Left colon (tissue), 2 donors: ENCODE results near the gene CCNF. TPM values are rescaled to one million over a fixed set of nuclear protein-coding genes. Genes with fewer than 3 reads are reported as not detected.
"Not testable (repeated sequence)": the region's sequence is repeated elsewhere in the genome, so short reads cannot be mapped to it uniquely, and the experiment has no call there.

Source experiments
- ATAC-seq: fragments of 200-7000 bp; cut with Tn5 transposase; one replicate; pipeline ENCODE4 v1.9.1; 2020; ENCODE audit warnings: mild to moderate bottlenecking, moderate library complexity
- DNase-seq, 2 donors: peaks; one replicate each; pipeline ENCODE4 v3.0.0-alpha.2; 2020
- intact Hi-C, 2 donors: fragments of 100-400 bp; cut with DNase I in 1 of 2; cut with micrococcal nuclease in 1 of 2; formaldehyde crosslinking; loops; one replicate each; pipeline versions ENCODE4 v1.11.2 to v1.14.0; 2022; cut with DNase I, micrococcal nuclease
- total RNA-seq, 2 donors: library from RNA; stranded (reverse); fragmentation: NEBNext Ultra II Directional; extraction: Animal tissue kit (Norgen Biotek cat#: 25700); gene quantifications; one replicate each; pipeline ENCODE4 v1.2.1, GENCODE V29; 2021
- donor health status: DM: no; HTN: no; CAD: no.
- donor health status: DM: yes; HTN: yes; CAD: no.

CCNF gene
- total RNA-seq, 2 donors from 2014 or later, result 3.0 to 7.3 TPM

DNA sequence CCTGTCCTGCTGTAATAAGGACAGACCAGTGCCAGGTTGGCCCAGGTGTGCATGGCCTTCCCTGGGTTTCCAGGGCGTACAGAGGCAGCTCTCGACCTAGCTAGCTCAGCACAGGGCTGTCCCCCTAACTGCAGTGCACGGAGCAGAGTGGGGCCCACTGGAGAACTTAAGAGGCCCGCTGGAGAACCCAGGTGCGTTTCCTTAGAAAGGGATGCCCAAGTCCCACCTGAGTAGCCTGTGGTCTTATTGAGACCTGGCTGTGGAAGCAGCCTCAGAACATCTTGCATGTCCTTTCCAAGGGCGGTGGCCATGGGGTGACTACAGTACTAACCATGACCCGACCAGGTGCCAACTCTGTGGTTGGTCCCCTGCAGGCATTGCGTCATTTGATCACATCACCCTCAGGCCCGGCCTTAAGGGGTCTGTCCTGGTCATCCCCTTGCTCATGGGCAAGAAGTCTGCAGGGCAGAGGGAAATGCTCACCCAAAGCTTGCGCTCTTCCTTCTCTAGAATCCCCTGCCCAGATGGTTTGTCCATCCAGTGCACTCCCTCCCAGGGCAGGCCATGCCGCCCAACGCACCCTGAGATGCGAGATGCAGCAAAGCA lies 3.3 kb upstream of the CCNF start:
- intact Hi-C loops, result loop anchor here in 1 of 2 donors (10.0 kb wide), 1 partner anchor 79 kb away; no protein-coding TSS in a partner anchor
- no peak for DNase-seq
- no peak for ATAC-seq

DNA sequence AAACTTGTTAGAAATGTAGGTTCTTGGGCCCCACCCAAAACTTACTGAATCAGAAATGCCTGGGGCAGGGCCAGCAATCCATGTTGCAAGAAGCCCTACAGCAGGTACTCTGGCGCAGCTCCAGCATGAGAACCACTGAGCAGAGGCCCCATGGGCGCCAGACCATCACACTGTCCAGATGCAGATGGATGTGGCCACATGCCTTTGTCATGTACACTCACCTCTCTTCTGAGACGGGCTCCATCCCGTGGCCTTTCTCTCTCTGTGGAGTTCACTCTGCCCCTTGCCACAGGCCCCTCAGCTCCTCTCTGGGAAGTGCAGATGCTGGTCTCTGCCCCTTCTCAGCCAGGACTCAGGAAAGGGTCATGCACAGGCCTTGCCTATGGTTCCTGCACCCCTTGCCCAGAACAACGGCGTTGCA lies 2.3 kb upstream of the CCNF start:
- ATAC-seq (no peak), DNase-seq (no peak)
- intact Hi-C loops, result loop anchor here in 1 of 2 donors (10.0 kb wide), 1 partner anchor 78 kb away; no protein-coding TSS in a partner anchor

DNA sequence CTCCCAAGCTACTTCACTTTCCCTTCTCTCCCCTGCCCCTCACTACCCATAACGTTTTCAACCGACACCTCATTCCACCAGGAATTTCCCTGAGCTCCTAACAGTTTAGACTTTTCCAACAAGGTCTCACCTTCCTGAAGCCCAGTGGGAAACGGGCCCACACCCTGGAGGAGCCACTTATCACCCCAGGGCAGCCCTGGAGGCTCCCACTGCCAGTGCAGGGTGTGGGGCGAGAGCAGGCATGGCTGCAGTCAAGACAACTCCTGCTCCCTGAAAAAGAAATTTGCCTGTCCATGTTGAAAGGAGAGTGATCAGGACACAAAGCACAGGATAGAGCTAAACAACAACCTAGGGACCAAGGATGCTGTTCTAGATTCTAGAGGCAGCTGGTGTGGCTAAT lies 1.7 kb upstream of the CCNF start:
- intact Hi-C loops, result loop anchor here in 1 of 2 donors (10.0 kb wide), 1 partner anchor 77 kb away; no protein-coding TSS in a partner anchor
- no peak for ATAC-seq
- no peak for DNase-seq

DNA sequence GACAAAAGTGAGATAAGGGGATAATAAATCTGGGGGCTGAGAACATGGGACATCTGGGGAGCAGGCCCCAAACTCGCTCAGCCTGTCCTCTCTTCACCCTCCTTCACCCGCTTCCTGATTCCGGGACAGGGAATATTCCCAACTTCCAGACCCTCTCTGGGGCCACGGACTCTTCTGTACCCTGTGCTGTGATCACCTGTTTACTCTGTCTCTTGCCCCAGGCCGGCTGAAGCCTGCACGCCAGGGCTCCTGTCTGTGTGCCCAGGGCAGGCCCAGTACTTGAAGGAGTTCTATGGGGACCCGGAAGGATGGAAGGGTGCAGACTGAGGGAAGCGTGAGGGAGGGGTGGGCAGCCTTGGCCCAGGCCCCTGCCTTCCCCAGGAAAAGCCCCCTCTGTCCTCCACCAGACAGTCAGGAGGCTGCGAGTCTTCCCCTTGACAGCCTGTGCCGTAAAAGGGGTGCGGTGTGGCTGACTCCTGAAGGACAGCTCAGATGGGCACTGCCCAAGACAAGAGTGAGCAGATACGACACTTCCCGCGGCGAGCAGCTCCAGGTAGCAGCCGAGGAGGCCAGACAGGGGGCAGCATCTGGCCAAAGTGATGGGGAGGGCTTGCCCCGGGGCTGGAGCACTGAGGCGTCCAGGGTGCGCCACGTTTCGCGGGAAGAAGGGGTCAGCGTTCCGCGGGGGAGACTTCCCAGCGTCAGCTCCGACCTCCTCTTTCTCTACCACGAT lies 1.0 kb upstream of the CCNF start:
- intact Hi-C loops, result loop anchor here in 1 of 2 donors (10.0 kb wide), 1 partner anchor 77 kb away; no protein-coding TSS in a partner anchor
- peak; percentile 61 for ATAC-seq

DNA sequence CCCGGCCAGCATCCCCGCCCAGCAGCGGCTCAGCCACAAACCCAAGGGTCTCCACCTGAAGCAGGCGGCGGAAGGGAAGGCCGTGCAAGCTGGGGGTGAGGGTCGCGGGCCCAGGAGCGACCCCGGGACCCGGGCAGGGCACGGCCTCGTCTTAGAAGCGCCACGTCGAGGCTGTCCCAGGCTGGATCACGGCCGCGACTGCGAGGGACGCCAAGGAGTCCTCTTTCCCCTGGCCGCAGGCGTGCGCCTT lies 538 bp upstream of the CCNF start:
- ATAC-seq (peak; percentile 53), DNase-seq (no peak)
- intact Hi-C loops, result loop anchor here in 1 of 2 donors (10.0 kb wide), 1 partner anchor 76 kb away; no protein-coding TSS in a partner anchor

More for the DNA sequence above, 1.0 kb upstream of the CCNF start:
- DNase-seq, result peak; percentile 60 to 62

DNA sequence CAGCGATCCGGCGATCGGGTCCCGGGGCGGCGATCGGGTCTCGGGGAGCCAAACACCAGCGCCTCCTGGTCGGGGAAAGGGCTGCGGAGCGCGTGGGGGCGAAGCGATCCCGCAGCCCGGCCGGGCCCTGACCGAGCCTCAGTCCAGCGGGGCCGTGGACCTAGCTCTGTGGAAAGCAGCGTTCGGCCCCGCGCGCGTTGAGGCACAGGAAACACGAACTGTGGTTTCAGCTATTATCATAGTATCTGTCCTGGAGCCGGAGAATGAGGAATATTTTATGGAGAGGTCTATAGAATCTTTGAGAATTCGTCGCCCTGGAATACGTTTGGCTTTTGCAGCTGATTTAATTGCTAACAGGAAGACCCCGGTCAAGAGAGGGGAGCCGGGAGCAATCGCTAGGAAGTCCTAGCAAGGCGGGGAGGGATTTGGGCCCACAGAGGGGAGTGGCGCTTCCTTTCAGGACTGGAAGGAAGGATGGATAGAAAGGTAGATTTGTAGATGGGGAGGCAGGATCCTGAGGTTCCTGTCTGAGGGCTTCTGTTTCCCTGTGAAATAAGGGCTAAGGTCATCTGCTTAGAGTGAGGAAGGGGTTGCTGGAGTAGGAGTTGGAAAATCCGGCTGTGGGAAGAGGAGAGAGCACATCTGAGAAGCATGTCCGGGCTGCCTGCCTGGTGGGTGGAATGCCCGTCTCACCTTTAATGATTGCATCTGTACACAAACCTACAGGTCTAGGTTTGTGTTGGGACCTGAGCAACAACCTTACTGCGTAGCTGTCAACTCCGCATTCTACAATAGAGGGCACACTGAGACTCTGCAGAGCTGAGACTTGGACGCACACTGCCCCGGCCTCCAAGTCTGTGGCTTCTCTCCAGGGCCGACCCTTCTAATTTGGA lies 770 bp downstream of the CCNF start:
- DNase-seq, result peak in 1 of 2 donors; percentile 38
- ATAC-seq, result peak; percentile 11
- intact Hi-C loops, result loop anchor here in 1 of 2 donors (10.0 kb wide), 1 partner anchor 75 kb away; no protein-coding TSS in a partner anchor

DNA sequence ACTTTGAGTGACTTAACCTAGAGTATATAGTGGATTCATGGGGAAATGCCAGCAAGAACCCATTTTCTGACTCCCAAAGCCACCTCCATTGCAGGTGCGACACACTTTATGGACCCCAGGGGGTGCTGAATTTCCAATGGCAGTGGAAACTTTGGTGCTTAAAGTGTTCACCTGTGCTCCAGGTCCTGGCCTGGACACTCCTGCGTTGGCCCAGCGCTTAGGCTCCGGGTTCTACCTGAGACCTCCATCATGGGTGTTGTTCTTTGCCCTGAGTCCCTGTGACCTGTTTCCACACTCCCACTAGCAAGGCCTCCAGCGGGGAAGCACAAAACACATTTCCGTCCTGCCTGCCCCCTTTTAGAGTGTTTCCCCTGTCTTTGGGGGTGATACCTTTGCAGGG lies 3.0 kb downstream of the CCNF start:
- DNase-seq (no peak), ATAC-seq (no peak)
- intact Hi-C loops, result no loop called here

DNA sequence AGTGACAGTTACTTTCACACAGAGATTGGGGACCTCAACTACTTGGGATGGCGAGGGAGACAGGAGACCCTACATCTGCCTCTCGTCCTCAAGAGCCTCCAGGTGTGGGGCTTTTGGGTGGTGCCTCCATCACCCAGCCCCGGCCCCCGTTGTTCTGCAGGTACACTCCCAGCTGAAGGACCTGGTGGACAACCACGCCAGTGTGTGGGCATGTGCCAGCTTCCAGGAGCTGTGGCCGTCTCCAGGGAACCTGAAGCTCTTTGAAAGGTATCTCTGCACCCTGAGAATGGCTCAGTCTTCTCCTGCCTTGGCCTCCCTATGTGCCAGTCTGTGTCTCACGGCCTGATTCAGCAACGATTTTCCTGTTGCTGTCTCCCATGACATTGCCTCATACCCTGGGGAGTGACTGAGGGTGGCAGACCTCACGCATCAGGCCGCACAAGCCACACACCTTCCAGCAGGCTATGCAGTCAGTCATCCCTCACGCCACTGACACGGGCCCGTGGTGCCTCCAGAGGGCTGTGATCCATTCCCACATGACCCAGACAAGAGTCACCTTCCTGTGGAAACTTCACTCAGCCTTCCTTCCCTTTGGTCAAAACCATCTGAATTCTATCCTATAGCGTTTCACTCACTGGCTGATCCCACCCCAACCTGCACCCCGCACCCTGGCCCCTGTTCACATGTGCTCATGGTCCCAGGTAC lies 3.7 kb downstream of the CCNF start:
- ATAC-seq, result no peak
- intact Hi-C loops, result no loop called here
- DNase-seq, result no peak

DNA sequence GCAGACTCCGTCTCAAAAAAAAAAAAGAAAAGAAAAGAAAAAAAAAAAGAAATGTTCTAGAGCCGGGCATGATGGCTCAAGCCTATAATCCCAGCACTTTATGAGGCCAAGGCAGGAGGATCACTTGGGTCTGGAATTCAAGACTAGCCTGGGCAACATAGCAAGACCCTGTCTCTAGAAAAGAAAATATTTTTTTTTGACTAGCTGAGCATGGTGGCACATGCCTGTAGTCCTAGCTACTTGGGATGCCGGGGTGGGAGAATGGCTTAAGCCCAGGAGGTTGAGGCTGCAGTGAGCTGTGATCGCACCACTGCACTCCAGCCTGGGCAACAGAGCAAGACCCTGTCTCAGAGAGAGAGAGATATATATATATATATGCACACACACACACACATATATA lies 6.0 kb downstream of the CCNF start:
- intact Hi-C loops, DNase-seq, ATAC-seq: not testable (repeated sequence)

DNA sequence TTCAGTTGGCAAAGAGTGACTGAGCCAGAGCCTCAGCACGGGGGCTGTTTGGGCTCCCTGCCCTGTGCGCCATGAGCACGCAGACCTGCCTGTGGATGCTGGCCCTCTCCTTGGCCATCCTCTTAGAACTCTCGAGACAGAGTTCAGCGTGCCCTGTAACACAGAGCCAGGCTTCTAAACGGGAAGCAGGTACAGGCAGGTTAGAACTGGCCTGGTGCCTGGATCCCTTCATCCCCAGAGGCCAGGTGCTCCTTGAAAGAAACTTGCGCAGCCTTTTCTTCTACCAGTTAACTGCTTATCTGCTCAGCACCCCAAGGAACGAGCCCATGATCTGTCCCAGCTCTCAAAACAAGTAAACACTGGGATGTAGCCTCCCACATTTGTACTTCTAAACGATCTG lies 6.9 kb downstream of the CCNF start:
- DNase-seq (no peak), ATAC-seq (no peak)
- intact Hi-C loops, result no loop called here

DNA sequence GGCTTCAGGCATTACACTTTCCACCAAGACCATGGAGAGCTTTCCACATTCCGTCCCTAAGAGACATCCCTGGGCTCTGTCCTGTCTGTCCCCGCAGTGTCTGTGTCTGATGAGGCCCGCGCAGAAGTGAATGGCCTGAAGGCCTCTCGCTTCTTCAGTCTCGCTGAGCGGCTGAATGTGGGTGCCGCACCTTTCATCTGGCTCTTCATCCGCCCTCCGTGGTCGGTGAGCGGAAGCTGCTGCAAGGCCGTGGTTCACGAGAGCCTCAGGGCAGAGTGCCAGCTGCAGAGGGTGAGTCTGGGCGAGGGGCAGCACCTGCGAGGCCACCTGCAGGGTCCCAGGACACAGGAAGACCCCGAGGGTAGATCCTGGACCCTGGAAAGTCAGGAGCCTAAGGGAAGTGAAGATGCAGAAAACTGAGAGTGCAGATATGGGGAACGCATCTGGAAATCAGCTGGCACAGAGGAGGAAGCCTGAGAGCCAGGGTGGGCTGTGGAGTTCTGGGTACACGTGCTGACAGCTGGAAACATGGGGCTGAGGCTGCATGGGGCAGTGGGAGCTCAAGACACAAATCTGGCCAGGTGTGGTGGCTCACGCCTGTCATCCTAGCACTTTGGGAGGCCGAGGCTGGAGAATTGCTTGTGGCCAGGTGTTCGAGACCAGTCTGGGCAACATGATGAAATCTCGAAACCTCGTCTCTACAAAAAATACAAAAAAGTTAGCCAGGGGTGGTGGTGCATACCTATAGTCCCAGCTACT lies 8.0 kb downstream of the CCNF start:
- intact Hi-C loops, result no loop called here
- no peak for DNase-seq
- ATAC-seq, result no peak

DNA sequence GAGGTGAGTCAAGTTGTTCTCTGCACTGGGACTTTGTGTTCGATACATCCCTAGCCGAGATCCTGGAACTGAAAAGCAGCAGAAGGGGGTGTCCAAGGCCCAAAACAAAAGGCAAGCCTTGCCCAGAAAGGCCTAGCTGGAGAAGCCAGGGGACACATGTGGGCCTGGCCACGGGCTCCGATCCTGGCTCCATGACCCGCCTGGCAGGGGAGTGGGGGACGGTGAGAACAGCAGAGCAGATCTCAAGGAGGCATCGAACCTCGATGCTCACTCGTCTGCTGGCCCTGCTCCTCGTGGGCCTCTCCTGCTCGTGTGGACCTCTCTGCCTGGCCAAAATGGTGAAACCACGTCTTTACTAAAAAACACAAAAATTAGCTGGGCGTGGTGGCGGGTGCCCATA lies 8.9 kb downstream of the CCNF start:
- ATAC-seq, result no peak
- intact Hi-C loops, result no loop called here
- no peak for DNase-seq

DNA sequence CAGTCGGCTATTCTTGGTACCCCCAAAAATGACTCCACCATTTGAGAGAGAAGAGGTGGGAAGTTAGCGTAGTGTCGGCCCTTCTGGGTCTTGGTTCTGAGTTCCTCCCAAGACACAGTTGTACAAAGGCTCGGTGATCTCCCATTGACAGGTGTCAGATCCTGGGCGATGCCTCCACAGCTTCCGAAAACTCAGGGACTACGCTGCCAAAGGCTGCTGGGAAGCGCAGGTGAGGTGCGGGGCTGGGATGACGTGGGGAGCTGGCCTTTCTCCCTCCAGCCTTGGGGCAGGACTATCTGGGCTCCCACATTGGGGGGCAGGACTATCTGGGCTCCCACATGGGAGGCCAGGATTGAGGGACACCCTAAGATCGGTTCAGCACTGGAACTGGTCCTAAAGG lies 10.4 kb downstream of the CCNF start:
- ATAC-seq (no peak), DNase-seq (no peak)
- intact Hi-C loops, result no loop called here

DNA sequence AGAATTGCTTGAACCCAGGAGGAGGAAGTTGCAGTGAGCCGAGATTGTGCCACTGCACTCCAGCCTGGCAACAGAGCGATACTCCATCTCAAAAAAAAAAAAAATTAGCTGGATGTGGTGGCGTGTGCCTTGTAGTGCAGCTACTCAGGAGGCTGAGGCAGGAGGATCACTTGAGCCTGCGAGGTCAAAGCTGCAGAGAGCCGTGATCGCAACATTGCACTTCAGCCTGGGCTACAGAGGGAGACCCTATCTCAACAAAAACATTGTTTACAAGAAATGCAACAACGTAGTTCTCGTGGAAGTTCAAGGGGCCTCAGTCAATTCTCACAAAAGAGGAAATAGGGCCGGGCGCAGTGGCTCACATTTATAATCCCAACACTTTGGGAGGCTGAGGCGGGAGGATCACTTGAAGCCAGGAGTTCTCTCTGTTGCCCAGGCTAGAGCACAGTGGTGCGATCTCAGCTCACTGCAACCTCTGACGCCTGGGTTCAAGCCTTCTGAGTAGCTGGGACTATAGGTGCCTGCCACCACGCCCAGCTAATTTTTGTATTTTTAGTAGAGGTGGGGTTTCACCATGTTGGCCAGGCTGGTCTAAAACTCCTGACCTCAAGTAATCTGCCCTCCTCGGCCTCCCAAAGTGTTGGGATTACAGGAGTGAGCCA lies 12.0 kb downstream of the CCNF start:
- intact Hi-C loops, ATAC-seq, DNase-seq: not testable (repeated sequence)

DNA sequence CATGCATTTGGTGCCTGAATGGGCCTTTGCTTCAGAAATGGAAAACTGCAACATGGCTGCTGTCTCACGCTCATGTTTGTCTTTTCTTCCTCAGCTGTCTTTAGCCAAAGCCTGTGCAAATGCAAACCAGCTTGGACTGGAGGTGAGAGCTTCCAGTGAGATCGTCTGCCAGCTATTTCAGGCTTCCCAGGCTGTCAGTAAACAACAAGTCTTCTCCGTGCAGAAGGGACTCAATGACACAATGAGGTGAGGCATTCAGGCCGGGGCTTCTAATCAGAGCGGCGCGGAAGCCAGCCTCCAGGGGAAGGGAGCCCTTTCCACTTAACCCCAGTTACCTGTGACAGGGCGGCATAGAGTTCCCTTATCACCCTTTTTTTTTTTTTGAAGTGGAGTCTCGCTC lies 14.3 kb downstream of the CCNF start:
- DNase-seq, result no peak
- ATAC-seq, result no peak
- intact Hi-C loops, result no loop called here

DNA sequence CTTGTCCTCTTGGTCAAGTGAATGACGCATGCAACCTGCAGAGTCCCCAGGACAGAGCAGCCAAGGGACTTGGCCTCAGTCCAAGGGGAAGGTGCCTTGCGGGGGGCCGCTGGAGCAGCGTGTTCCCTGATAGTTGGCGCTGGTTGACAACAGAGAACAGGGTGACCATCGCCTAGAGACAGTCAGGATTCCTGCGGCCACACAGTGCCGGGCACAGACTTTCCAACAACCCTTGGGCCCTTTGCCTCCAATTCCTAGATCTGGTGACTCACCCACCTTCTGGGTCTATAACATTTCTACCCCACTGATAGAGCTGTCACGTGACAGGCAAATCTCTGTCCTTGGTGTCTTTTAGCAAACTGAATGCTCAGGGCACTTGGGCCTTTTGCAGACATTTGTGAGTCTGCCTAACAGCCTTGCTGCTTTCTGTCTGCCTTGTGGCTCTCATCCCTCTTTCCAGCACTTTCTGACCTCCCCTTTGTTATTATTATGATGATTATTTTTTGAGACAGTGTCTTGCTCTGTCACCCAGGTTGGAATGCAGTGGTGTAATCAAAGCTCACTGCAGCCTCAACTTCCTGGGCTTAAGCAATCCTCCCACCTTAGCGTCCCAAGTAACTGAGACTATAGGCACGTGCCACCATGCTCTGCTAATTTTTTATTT lies 18.8 kb downstream of the CCNF start:
- intact Hi-C loops, result no loop called here
- no peak for DNase-seq
- no peak for ATAC-seq

DNA sequence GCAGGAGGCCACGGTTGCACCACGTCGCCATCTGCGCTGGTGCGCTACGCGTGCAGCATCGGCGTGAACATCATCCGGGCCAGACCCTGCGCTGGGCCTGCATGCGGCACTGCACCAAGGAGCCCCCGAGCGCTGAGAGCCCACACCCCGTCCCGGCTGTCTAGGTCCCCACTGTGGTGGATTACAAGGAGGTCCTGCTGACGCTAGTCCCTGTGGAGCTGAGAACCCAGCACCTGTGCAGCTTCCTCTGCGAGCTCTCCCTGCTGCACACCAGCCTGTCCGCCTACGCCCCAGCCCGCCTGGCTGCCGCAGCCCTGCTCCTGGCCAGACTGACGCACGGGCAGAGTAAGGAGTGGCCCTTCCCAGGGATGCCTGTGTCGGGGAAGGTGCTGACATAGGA lies 19.9 kb downstream of the CCNF start:
- intact Hi-C loops, result no loop called here
- ATAC-seq (no peak), DNase-seq (no peak)
